Measurements from ENCODE around the gene ACSF2.

- TF ChIP-seq CBX2 (IDR thresholded peaks at IDR 0.05; ENCODE audit: borderline replicate concordance, low read depth) (no peak), CTCF (IDR thresholded peaks at IDR 0.05) (no peak), POLR2A (IDR thresholded peaks at IDR 0.05; ENCODE audit: low read length) (no peak)
Observed at GRCh38 chr17:50394711-50395110, 31.3 kb upstream of the ACSF2 start.
